Measurements from ENCODE around the gene TCL1B. TPM values are rescaled to one million over a fixed set of nuclear protein-coding genes. Genes with fewer than 3 reads are reported as not detected.

The TCL1B gene
- total RNA-seq, 1 donor from 2014 or later: not detected

DNA sequence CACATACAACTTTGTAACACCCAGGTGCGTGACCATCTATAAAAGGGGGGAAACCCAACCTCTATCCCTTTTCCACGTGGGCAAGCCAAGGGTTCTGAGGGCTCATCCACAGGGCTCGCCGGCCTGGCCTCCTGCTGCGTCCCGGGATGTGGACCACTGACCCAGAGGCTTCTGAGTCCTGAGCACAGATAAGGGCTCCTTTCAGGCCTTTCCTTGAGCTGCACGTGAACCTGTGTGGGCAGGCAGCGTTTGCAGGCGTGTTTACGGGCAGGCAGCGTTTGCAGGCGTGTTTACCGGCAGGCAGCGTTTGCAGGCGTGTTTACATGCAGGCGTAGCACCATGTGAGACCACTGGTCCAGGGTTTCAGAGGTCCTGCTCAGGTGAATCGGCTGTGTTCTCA is 23.9 kb downstream of the TCL1B start:
- Histone ChIP-seq H3K36me3 (no peaks in the 10 kb centered on the region), H3K9me3 (no peaks in the 10 kb centered on the region), H3K4me1 (no peaks in the 10 kb centered on the region), H3K4me3 (no peak overlapping the region), H3K27ac (no peak overlapping the region), H3K27me3 (peaks cover 6% of the 10 kb centered on the region)
- no peak for DNase-seq (ENCODE audit: extremely low spot score in 2 of 2)
- intact Hi-C loops (cut with DNase I): no loop called here
- TF ChIP-seq, protein P1, sequence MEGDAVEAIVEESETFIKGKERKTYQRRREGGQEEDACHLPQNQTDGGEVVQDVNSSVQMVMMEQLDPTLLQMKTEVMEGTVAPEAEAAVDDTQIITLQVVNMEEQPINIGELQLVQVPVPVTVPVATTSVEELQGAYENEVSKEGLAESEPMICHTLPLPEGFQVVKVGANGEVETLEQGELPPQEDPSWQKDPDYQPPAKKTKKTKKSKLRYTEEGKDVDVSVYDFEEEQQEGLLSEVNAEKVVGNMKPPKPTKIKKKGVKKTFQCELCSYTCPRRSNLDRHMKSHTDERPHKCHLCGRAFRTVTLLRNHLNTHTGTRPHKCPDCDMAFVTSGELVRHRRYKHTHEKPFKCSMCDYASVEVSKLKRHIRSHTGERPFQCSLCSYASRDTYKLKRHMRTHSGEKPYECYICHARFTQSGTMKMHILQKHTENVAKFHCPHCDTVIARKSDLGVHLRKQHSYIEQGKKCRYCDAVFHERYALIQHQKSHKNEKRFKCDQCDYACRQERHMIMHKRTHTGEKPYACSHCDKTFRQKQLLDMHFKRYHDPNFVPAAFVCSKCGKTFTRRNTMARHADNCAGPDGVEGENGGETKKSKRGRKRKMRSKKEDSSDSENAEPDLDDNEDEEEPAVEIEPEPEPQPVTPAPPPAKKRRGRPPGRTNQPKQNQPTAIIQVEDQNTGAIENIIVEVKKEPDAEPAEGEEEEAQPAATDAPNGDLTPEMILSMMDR (IDR thresholded peaks at IDR 0.05): no peak
- no peak for TF ChIP-seq POLR2A (IDR thresholded peaks at IDR 0.05)
- TF ChIP-seq POLR2AphosphoS5 (IDR thresholded peaks at IDR 0.05; ENCODE audit: insufficient read depth in 1 of 2, low read depth in 1 of 2): no peak

DNA sequence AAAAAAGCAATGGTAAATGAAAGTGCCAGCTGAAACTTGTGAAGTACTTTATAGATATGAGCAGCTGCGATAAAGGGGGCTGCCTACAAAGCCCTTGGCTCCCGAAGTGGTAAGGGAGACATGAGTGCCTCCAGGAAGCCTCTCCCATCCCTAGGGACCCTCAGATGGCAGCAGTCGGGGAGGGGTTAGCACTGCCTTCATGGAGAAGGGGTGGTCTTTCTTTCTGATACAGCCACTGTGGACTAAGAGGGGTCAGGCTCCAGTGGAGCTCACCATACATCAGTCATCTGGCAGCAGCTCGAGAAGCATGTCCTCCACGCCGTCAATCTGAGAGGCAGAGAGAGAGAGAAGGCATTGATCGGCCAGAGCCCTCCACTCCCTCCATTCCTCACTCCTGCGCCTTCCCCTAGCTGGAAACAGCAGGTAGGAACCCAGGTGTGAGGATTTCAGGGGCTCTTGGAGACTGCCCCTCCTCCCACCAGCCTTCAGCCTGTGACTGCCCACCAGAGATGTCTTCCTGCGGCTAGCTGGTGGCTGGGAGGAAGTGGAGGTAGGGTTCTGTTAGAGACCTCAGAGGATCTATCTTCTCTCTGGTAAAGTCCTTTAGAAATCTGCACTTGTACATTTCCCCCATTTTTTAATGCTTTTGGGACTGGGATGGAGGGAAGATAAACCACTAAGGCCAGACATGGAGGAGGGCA is 25.4 kb downstream of the TCL1B start:
- intact Hi-C loops (cut with DNase I): no loop called here
- H3K4me3 ChIP-seq: no peak overlapping the region
- H3K27ac ChIP-seq: no peak overlapping the region
- peaks cover 6% of the 10 kb centered on the region for H3K27me3 ChIP-seq
- no peak for TF ChIP-seq POLR2AphosphoS5 (IDR thresholded peaks at IDR 0.05; ENCODE audit: insufficient read depth in 1 of 2, low read depth in 1 of 2)
- TF ChIP-seq, protein P1 (IDR thresholded peaks at IDR 0.05): no peak
- no peak for TF ChIP-seq POLR2A (IDR thresholded peaks at IDR 0.05)
- H3K9me3 ChIP-seq: no peaks in the 10 kb centered on the region
- H3K36me3 ChIP-seq: no peaks in the 10 kb centered on the region
- H3K4me1 ChIP-seq: no peaks in the 10 kb centered on the region
- no peak for DNase-seq (ENCODE audit: extremely low spot score in 2 of 2)

DNA sequence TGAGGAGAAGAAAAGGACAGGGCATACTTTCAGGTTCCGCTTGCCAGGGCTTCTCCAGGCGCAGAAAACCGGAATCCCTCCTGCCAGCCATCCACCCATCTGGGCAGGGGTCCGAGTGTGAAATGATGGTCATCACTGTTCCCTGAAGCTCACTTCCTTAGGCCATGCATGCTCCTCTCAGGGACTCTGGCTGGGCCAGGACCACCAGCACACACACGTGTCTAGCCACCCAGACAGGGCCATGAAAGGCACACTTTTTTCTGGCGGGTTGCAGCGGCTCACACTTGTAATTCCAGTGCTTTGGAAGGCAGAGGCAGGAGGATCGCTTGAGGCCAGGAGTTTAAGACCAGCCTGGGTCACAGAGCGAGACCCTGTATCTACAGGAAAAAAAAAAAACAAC is 26.2 kb downstream of the TCL1B start:
- H3K4me3 ChIP-seq: no peak overlapping the region
- no peaks in the 10 kb centered on the region for H3K4me1 ChIP-seq
- no peaks in the 10 kb centered on the region for H3K36me3 ChIP-seq
- intact Hi-C loops (cut with DNase I): no loop called here
- no peak overlapping the region for H3K27ac ChIP-seq
- TF ChIP-seq POLR2A (IDR thresholded peaks at IDR 0.05): no peak
- TF ChIP-seq POLR2AphosphoS5 (IDR thresholded peaks at IDR 0.05; ENCODE audit: insufficient read depth in 1 of 2, low read depth in 1 of 2): no peak
- TF ChIP-seq, protein P1 (IDR thresholded peaks at IDR 0.05): no peak
- no peaks in the 10 kb centered on the region for H3K9me3 ChIP-seq
- DNase-seq (ENCODE audit: extremely low spot score in 2 of 2): no peak
- peaks cover 6% of the 10 kb centered on the region for H3K27me3 ChIP-seq

DNA sequence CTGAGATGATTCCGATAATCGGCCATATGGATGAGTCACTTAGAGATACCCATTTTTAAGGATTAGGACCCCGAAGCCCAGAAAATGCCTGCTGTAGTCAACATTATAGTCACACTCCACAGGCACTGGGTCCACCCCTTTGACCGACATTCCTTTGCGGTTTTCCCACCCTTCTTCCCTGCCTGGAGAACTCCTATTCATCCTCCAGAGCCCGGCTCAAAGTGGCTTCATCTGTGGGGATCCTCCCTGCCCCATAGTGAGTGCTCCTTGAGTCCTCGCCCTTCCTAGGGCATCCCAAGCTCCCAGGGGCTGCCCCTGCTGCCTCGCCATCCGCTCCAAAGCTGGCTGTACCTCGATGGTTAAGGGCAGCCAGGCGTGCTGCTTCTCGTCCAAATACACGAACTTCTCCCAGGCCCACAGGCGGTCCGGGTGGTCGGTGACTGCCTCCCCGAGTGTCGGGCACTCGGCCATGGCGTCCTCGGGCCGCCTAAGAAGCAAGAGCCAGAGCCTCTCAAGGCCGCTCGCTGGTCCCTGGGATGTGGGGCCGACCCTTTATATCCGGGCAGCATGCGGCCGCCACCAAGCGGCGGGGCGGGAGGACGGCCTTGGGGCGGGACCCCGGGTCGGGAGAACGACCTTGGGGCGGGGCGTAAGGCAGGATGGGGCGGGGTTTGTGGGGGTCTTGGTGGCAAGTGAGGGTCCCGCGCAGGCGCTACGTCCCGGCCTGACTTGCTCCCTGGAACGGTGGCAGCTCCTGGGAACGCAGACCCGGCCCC is 27.6 kb downstream of the TCL1B start, which contains the start of gene TCL1A:
Gene TCL1A, minus strand, starts transcription at position 530 of the 776 bp plus-strand sequence. Its CDS starts 59 bp downstream, at position 471.
- TF ChIP-seq POLR2AphosphoS5 (IDR thresholded peaks at IDR 0.05; ENCODE audit: insufficient read depth in 1 of 2, low read depth in 1 of 2) (no peak), POLR2A (IDR thresholded peaks at IDR 0.05) (no peak)
- TF ChIP-seq, protein P1 (IDR thresholded peaks at IDR 0.05): no peak
- H3K9me3 ChIP-seq: no peaks in the 10 kb centered on the region
- no peak within 1 kb of the TSS for H3K4me3 ChIP-seq
- DNase-seq (ENCODE audit: extremely low spot score in 2 of 2): no peak
- intact Hi-C loops (cut with DNase I): no loop called here
- no peak within 1 kb of the TSS for H3K27ac ChIP-seq
- H3K4me1 ChIP-seq: no peaks in the 10 kb centered on the region
- H3K27me3 ChIP-seq: peaks cover 6% of the 10 kb centered on the region
- H3K36me3 ChIP-seq: no peaks in the 10 kb centered on the region

Measured in vagina (tissue), 2 donors.